A673 (cell line): ENCODE measurements around the gene AKAP12.

Source experiments
- CTCF ChIP-seq: fragments of 300-800, 200-600 bp; sonication (generic); conservative IDR thresholded peaks from 2 replicates; pipeline ENCODE4 v1.5.1; 2017; ENCODE audit warnings: low read depth, mild to moderate bottlenecking, antibody characterized with exemption, low read length, moderate library complexity, mixed read lengths
- EZH2 ChIP-seq: fragments of 200-600 bp; sonication (generic); IDR thresholded peaks from 2 replicates; pipeline ENCODE4 v1.6.1; 2017; ENCODE audit warnings: borderline replicate concordance, low read depth, mild to moderate bottlenecking, mixed read lengths, antibody characterized with exemption, low read length; ENCODE audit not compliant: poor library complexity, severe bottlenecking

- TF ChIP-seq CTCF (no peak), EZH2 (no peak)
These were observed 10.1 kb upstream of the AKAP12 start for GRCh38 chr6:151229401-151230276.
